ENCODE measurements around the gene LNX2. TPM values are rescaled to one million over a fixed set of nuclear protein-coding genes. Genes with fewer than 3 reads are reported as not detected.

The LNX2 gene
- total RNA-seq, 8 experiments from 2014 or later = 3.2 to 7.6 (median 5.7) TPM

GRCh38 chr13:27595055-27595811, 25.1 kb downstream of the LNX2 start:
- Histone ChIP-seq H3K4me1 (replicated peaks in 1 of 2) (no peaks in the 10 kb centered on the region), H3K4me3 (no peak overlapping the region), H3K27ac (no peak overlapping the region)
- 80 to 100% (median 91%) methylated on average over 1 to 2 of the region's 2 CpGs; no CpG with 5 or more reads in 2 of the 10 experiments for WGBS, 10 experiments
- in situ Hi-C loops (cut with MboI; ENCODE audit: low pct_unique_long_range_greater_than_20kb in 2 of 9, low sequenced_read_pairs in 9 of 9, unreplicated experiment in 9 of 9) = no loop called here
- no peak for ATAC-seq (replicated peaks in 6 of 8)

GRCh38 chr13:27593267-27593666, 27.1 kb downstream of the LNX2 start:
- 60 to 100% (median 87%) methylated on average over 1 to 2 of the region's 3 CpGs for WGBS, 10 experiments
- Histone ChIP-seq H3K27ac (no peak overlapping the region), H3K4me3 (no peak overlapping the region), H3K4me1 (replicated peaks in 1 of 2) (no peaks in the 10 kb centered on the region)
- ATAC-seq (replicated peaks in 6 of 8) = no peak
- in situ Hi-C loops (cut with MboI; ENCODE audit: low pct_unique_long_range_greater_than_20kb in 2 of 9, low sequenced_read_pairs in 9 of 9, unreplicated experiment in 9 of 9) = no loop called here

GRCh38 chr13:27592865-27593264, 27.5 kb downstream of the LNX2 start:
- no peak overlapping the region for H3K27ac ChIP-seq
- no peaks in the 10 kb centered on the region for H3K4me1 ChIP-seq (replicated peaks in 1 of 2)
- ATAC-seq (replicated peaks in 6 of 8) = no peak
- in situ Hi-C loops (cut with MboI; ENCODE audit: low pct_unique_long_range_greater_than_20kb in 2 of 9, low sequenced_read_pairs in 9 of 9, unreplicated experiment in 9 of 9) = no loop called here
- H3K4me3 ChIP-seq = no peak overlapping the region

GRCh38 chr13:27588405-27588804, 31.9 kb downstream of the LNX2 start:
- Histone ChIP-seq H3K27ac (no peak overlapping the region), H3K4me3 (no peak overlapping the region), H3K4me1 (replicated peaks in 1 of 2) (no peaks in the 10 kb centered on the region)
- in situ Hi-C loops (cut with MboI; ENCODE audit: low pct_unique_long_range_greater_than_20kb in 2 of 9, low sequenced_read_pairs in 9 of 9, unreplicated experiment in 9 of 9) = no loop called here
- ATAC-seq (replicated peaks in 6 of 8) = no peak
- WGBS, 10 experiments = 80 to 100% (median 100%) methylated on average over 1 of the region's 1 CpG; no CpG with 5 or more reads in 4 of the 10 experiments

- no peak overlapping the region for H3K27ac ChIP-seq
- peak in 3 of 8 experiments; percentile 14 to 83 (median 59) for ATAC-seq (replicated peaks in 6 of 8)
- H3K4me1 ChIP-seq (replicated peaks in 1 of 2) = no peaks in the 10 kb centered on the region
- no peak overlapping the region for H3K4me3 ChIP-seq
- in situ Hi-C loops (cut with MboI; ENCODE audit: low pct_unique_long_range_greater_than_20kb in 2 of 9, low sequenced_read_pairs in 9 of 9, unreplicated experiment in 9 of 9) = no loop called here
- WGBS, 10 experiments = 0 to 100% (median 83%) methylated on average over 1 to 4 of the region's 5 CpGs
Measured at GRCh38 chr13:27587095-27587746, 33.1 kb downstream of the LNX2 start.

DNA sequence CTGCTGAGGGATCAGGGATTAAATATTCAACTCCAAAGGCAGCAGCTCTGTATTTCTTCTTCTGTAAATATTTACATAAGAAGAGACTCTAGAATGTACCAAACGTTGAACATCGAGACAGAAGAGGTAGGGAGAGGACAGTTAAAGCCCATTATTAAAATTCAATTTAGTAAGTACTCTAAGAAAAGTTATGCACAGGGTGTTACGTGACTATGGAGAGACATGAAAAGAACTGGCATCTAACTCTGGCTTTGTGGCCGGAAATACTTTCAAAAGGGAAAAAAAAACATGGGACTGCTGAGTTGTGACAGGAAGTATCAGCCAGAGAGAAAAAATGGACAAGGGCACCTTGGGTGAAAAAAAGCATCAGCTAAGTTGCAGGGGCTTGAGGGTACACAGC, 36.7 kb downstream of the LNX2 start:
- no peak overlapping the region for H3K4me3 ChIP-seq
- WGBS, 10 experiments = 54 to 100% (median 83%) methylated on average over 1 to 4 of the region's 4 CpGs
- in situ Hi-C loops (cut with MboI; ENCODE audit: low pct_unique_long_range_greater_than_20kb in 2 of 9, low sequenced_read_pairs in 9 of 9, unreplicated experiment in 9 of 9) = no loop called here
- H3K4me1 ChIP-seq (replicated peaks in 1 of 2) = no peaks in the 10 kb centered on the region
- no peak overlapping the region for H3K27ac ChIP-seq
- no peak for ATAC-seq (replicated peaks in 6 of 8)

DNA sequence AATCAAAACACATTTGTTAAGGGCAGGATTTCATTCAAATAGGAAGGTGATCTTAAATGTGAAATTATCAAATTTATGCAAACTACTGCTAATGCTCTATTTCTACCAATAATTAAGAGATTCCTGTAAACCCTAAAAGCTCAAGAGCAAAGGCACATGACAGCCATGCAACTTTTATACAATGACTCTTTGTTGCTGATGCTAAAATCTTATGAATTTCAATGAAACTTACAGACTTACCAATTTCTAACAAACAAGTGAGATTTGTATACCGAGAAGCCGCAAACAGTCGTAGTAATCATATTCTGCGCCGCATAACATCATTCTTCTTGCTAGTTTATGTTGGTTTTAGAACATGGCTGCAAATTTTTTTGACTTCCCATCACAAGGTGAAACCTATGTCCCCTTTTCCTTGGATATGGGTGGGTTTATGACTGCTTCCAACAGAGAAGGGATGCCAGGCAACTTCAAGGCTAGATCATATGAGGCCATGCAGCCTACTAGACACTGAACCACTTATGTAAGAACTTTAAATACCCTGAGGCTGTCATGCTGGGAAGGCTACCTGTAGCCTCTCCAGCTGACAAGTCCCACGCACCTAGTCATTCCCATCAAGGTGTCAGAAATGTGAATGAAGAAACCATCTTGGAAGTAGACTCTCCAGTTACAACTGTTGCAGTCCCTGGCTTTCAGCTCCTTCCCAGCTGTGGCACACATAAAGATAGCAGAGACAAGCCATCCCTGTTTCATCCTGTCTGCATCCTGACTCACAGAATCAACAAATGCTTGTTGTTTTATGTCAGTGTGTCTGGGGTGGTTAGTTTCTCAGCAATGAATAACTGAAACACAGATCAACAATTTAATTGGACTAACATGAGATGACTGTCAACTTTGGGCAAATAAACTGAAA, 42.0 kb downstream of the LNX2 start:
- in situ Hi-C loops (cut with MboI; ENCODE audit: low pct_unique_long_range_greater_than_20kb in 2 of 9, low sequenced_read_pairs in 9 of 9, unreplicated experiment in 9 of 9) = no loop called here
- H3K4me3 ChIP-seq = no peak overlapping the region
- peak in 2 of 8 experiments; percentile 27 to 53 for ATAC-seq (replicated peaks in 6 of 8)
- 90 to 100% (median 97%) methylated on average over 1 to 5 of the region's 6 CpGs; no CpG with 5 or more reads in 1 of the 10 experiments for WGBS, 10 experiments
- no peak overlapping the region for H3K27ac ChIP-seq
- H3K4me1 ChIP-seq (replicated peaks in 1 of 2) = no peaks in the 10 kb centered on the region

- no peak for ATAC-seq (replicated peaks in 6 of 8)
- peaks cover 0 to 10% of the 10 kb centered on the region in 2 donors for H3K4me1 ChIP-seq (replicated peaks in 1 of 2)
- WGBS, 10 experiments = 71 to 100% (median 100%) methylated on average over 1 of the region's 1 CpG; no CpG with 5 or more reads in 3 of the 10 experiments
- no peak overlapping the region for H3K27ac ChIP-seq
- in situ Hi-C loops (cut with MboI; ENCODE audit: low pct_unique_long_range_greater_than_20kb in 2 of 9, low sequenced_read_pairs in 9 of 9, unreplicated experiment in 9 of 9) = no loop called here
- H3K4me3 ChIP-seq = no peak overlapping the region
Measured at GRCh38 chr13:27574661-27575060, 45.7 kb downstream of the LNX2 start.

GRCh38 chr13:27573265-27573664, 47.1 kb downstream of the LNX2 start:
- H3K4me3 ChIP-seq = no peak overlapping the region
- peaks cover 0 to 10% of the 10 kb centered on the region in 2 donors for H3K4me1 ChIP-seq (replicated peaks in 1 of 2)
- no peak for ATAC-seq (replicated peaks in 6 of 8)
- 20 to 100% (median 80%) methylated on average over 1 to 2 of the region's 2 CpGs; no CpG with 5 or more reads in 2 of the 10 experiments for WGBS, 10 experiments
- in situ Hi-C loops (cut with MboI; ENCODE audit: low pct_unique_long_range_greater_than_20kb in 2 of 9, low sequenced_read_pairs in 9 of 9, unreplicated experiment in 9 of 9) = no loop called here
- H3K27ac ChIP-seq = no peak overlapping the region

DNA sequence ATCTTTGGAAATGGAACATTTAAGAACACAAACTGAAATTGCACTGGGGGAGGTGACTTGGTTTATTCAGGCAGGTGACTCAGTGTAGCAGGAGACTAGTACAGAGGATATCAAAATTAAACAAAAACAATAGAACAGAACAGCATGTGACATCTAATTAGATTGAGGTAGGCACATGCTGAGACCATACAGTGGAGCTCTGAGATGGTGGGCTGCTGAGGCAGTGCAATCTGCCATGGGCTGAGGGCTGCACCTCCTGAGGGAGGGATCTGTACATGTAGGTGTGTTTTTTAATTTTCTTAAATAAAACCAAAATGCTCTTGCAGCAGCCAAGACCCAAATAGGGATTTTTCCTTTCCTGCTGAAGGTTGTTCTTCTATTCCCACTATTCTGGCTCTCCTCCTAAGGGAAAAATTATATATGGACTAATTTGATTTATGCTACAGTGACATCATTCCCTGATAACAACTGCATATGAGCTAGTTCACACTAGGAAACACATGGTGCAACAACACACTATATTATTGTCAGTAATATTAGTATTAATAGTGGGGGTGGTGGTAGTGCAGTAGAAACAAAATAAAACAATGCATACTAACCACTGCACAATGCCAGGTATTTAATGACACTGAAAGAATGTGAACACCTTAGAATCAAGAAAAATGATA, 48.0 kb downstream of the LNX2 start:
- ATAC-seq (replicated peaks in 6 of 8) = peak in 5 of 8 experiments; percentile 53 to 89 (median 74)
- in situ Hi-C loops (cut with MboI; ENCODE audit: low pct_unique_long_range_greater_than_20kb in 2 of 9, low sequenced_read_pairs in 9 of 9, unreplicated experiment in 9 of 9) = no loop called here
- no peak overlapping the region for H3K4me3 ChIP-seq
- H3K27ac ChIP-seq = peak overlapping the region in 1 of 2 donors; percentile 22
- peaks cover 0 to 10% of the 10 kb centered on the region in 2 donors for H3K4me1 ChIP-seq (replicated peaks in 1 of 2)

- in situ Hi-C loops (cut with MboI; ENCODE audit: low pct_unique_long_range_greater_than_20kb in 2 of 9, low sequenced_read_pairs in 9 of 9, unreplicated experiment in 9 of 9) = no loop called here
Measured at GRCh38 chr13:27570906-27571305, 49.4 kb downstream of the LNX2 start.

GRCh38 chr13:27569405-27569804, 50.9 kb downstream of the LNX2 start:
- 75 to 100% (median 91%) methylated on average over 1 to 4 of the region's 4 CpGs for WGBS, 10 experiments
- Histone ChIP-seq H3K27ac (no peak overlapping the region), H3K4me3 (no peak overlapping the region), H3K4me1 (replicated peaks in 1 of 2) (peaks cover 0 to 10% of the 10 kb centered on the region in 2 donors)
- in situ Hi-C loops (cut with MboI; ENCODE audit: low pct_unique_long_range_greater_than_20kb in 2 of 9, low sequenced_read_pairs in 9 of 9, unreplicated experiment in 9 of 9) = no loop called here
- no peak for ATAC-seq (replicated peaks in 6 of 8)

More at GRCh38 chr13:27570906-27571305, 49.4 kb downstream of the LNX2 start:
- Histone ChIP-seq H3K27ac (no peak overlapping the region), H3K4me3 (no peak overlapping the region), H3K4me1 (replicated peaks in 1 of 2) (peaks cover 0 to 10% of the 10 kb centered on the region in 2 donors)
- WGBS, 10 experiments = 43 to 83% (median 76%) methylated on average over 1 of the region's 1 CpG; no CpG with 5 or more reads in 2 of the 10 experiments
- ATAC-seq (replicated peaks in 6 of 8) = no peak
